MG63 (cell line): ENCODE results near the gene IMMP2L. TPM values are rescaled to one million over a fixed set of nuclear protein-coding genes. Genes with fewer than 3 reads are reported as not detected.
"Not testable (repeated sequence)": the region's sequence is repeated elsewhere in the genome, so short reads cannot be mapped to it uniquely, and the experiment has no call there.

Source experiments
- DNase-seq: peaks from one replicate; pipeline ENCODE4 v3.0.0-alpha.2; 2020
- H3K27me3 ChIP-seq: fragments of 250-450 bp; sonication (Bioruptor Pico); 2 replicates; pipeline ENCODE4 v1.5.1; 2020; ENCODE audit warnings: mild to moderate bottlenecking, moderate library complexity
- H3K36me3 ChIP-seq: fragments of 250-450 bp; sonication (Bioruptor Pico); 2 replicates; pipeline ENCODE4 v1.5.1; 2020; ENCODE audit warnings: mild to moderate bottlenecking, moderate library complexity
- H3K4me3 ChIP-seq: fragments of 250-450 bp; sonication (Bioruptor Pico); 2 replicates; pipeline ENCODE4 v1.5.1; 2020; ENCODE audit warnings: mild to moderate bottlenecking, moderate library complexity
- H3K9me3 ChIP-seq: fragments of 250-450 bp; sonication (Bioruptor Pico); 2 replicates; pipeline ENCODE4 v1.5.1; 2020; ENCODE audit warnings: mild to moderate bottlenecking, moderate library complexity
- total RNA-seq: library from RNA; depleted of rRNA; stranded (reverse); fragments of >200 nt; shearing (Covaris generic); gene quantifications from 2 replicates; pipeline ENCODE4 v1.2.3, GENCODE V29; 2014; ENCODE audit warnings: low replicate concordance

Gene IMMP2L
- total RNA-seq, 1 experiment from 2014 or later, result 8.8 TPM

DNA sequence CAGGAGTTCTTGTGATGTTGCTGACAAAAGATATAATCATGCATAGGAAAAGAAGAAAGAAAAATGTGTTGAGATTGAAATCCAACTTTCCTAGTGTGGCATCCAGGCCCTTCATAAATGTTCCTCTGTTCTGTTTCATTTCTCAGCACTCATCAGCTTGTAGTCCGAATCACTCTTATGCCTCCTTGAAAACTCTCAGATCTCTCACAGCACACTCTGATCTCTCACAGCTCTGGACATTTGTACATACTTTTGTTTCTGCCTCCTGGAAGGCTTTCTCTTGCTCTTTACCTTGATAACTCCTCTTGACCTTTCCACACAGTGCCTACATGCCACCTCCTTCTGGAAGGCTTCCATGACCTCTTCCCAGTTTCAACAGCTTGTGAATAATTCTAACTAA is 880.4 kb downstream of the IMMP2L start:
- no peaks in the 10 kb centered on the region for H3K36me3 ChIP-seq
- H3K27me3 ChIP-seq, result no peaks in the 10 kb centered on the region
- H3K4me3 ChIP-seq, result no peak overlapping the region
- DNase-seq, result no peak
- H3K9me3 ChIP-seq, result no peaks in the 10 kb centered on the region

GRCh38 chr7:110677405-110677804 is 884.9 kb downstream of the IMMP2L start:
- no peak for DNase-seq
- Histone ChIP-seq H3K4me3 (no peak overlapping the region), H3K9me3 (no peaks in the 10 kb centered on the region), H3K27me3 (no peaks in the 10 kb centered on the region), H3K36me3 (no peaks in the 10 kb centered on the region)

DNA sequence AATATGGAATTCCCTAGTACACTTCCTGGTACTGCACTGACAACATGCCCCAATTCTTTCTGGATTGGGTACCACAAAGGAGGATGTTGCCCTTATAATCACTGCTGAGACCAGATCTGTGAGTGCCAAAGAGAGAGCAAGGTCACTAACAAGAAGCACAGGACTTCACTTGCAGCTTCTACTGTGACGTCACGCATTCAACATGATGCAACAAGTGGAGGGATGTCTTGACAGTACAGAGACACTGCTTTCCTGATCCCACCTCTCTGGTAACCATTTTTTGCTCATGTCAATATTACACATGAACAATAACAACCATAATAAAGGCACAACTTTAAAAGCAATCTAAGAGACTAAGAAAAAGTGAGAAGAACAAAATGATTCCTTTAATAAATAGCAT is 885.5 kb downstream of the IMMP2L start:
- no peaks in the 10 kb centered on the region for H3K9me3 ChIP-seq
- no peak overlapping the region for H3K4me3 ChIP-seq
- H3K27me3 ChIP-seq, result no peaks in the 10 kb centered on the region
- H3K36me3 ChIP-seq, result no peaks in the 10 kb centered on the region
- no peak for DNase-seq

- Histone ChIP-seq H3K36me3 (no peaks in the 10 kb centered on the region), H3K27me3 (no peaks in the 10 kb centered on the region), H3K9me3 (no peaks in the 10 kb centered on the region), H3K4me3 (no peak overlapping the region)
- DNase-seq, result no peak
Observed at GRCh38 chr7:110675383-110676103, 886.7 kb downstream of the IMMP2L start.

DNA sequence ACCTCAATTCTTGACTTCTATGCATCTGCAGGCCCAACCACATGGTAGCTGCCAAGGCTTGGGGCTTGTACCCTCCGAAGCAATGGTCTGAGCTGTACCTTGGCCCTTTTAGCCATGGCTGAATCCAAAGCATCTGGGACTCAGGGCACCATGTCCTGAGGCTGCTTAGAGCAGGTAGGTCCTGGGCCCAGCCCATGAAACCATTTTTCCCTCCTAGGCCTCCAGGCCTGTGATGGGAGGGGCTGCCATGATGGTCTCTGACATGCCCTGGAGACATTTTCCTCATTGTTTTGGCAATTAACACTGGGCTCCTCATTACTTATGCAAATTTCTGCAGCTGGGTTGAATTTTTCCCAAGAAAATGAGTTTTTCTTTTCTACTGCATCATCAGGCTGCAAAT is 889.1 kb downstream of the IMMP2L start:
- Histone ChIP-seq H3K36me3 (no peaks in the 10 kb centered on the region), H3K9me3 (no peaks in the 10 kb centered on the region), H3K4me3 (no peak overlapping the region), H3K27me3 (no peaks in the 10 kb centered on the region)
- no peak for DNase-seq

DNA sequence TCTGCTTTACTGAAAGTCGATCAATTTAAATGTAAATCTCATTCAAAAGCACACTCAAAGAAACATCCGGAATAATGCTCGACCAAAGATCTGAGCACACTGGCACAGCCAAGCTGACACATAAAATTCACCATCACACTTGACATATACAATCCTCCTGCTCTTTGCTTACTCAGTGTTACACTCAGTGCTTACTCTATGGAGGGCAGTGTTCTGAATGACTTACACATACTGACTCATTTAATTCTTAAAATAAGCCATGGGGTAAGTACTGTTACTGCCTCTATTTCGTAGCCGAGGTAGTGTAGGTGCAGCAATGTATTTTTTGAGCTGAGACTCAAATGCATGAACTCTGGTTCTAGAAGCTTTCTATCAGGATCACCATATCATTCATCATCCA is 892.9 kb downstream of the IMMP2L start:
- Histone ChIP-seq H3K9me3 (no peaks in the 10 kb centered on the region), H3K27me3 (no peaks in the 10 kb centered on the region), H3K36me3 (no peaks in the 10 kb centered on the region), H3K4me3 (no peak overlapping the region)
- DNase-seq, result no peak

GRCh38 chr7:110664803-110665202 is 897.5 kb downstream of the IMMP2L start:
- H3K27me3 ChIP-seq, result no peaks in the 10 kb centered on the region
- H3K36me3 ChIP-seq, result no peaks in the 10 kb centered on the region
- no peak overlapping the region for H3K4me3 ChIP-seq
- DNase-seq, result no peak
- no peaks in the 10 kb centered on the region for H3K9me3 ChIP-seq

GRCh38 chr7:110660637-110661036 is 901.7 kb downstream of the IMMP2L start:
- H3K4me3 ChIP-seq, DNase-seq, H3K27me3 ChIP-seq, H3K9me3 ChIP-seq, H3K36me3 ChIP-seq: not testable (repeated sequence)

GRCh38 chr7:110650328-110650727 is 912.0 kb downstream of the IMMP2L start:
- Histone ChIP-seq H3K4me3 (no peak overlapping the region), H3K36me3 (no peaks in the 10 kb centered on the region), H3K9me3 (no peaks in the 10 kb centered on the region), H3K27me3 (no peaks in the 10 kb centered on the region)
- no peak for DNase-seq

DNA sequence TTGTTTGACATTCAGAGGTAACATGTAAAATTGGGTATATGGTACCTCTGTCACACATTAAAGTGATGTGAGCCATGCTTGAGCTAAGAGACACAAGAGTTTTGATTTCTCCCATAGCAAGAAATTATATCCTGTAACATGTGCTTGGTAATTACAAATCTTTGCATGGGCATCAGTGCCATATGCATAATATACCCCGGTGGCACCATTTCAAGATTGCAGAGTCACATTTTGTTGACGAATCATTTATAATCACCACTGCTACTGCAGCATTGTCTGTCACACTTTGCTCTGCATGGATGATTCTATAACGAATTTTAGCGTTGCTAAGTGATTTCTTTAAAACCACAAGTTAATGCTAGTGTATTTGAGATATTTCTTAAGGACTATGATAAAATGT is 915.0 kb downstream of the IMMP2L start:
- Histone ChIP-seq H3K4me3 (no peak overlapping the region), H3K27me3 (no peaks in the 10 kb centered on the region), H3K9me3 (no peaks in the 10 kb centered on the region), H3K36me3 (no peaks in the 10 kb centered on the region)
- DNase-seq, result no peak

DNA sequence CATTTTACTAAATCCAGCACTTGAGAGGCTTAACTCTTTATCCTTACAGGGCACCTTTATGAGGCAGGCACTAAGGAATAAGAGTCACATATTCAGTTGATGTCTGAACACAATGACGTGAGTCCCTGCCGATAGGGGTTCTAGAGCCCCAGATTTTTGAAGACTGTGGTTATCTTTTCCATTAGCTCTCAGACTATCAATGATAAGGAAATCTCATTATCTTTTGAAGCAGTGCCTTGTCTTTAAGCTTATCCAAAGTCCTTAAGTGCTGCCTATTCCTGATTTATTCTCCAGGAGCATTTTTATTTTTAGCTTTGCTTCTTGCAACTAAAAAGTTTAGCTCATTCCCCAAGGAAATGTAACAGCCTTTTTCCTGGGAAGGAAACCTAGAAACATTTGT is 915.5 kb downstream of the IMMP2L start:
- H3K9me3 ChIP-seq, result no peaks in the 10 kb centered on the region
- no peaks in the 10 kb centered on the region for H3K27me3 ChIP-seq
- no peak for DNase-seq
- H3K4me3 ChIP-seq, result no peak overlapping the region
- H3K36me3 ChIP-seq, result no peaks in the 10 kb centered on the region

DNA sequence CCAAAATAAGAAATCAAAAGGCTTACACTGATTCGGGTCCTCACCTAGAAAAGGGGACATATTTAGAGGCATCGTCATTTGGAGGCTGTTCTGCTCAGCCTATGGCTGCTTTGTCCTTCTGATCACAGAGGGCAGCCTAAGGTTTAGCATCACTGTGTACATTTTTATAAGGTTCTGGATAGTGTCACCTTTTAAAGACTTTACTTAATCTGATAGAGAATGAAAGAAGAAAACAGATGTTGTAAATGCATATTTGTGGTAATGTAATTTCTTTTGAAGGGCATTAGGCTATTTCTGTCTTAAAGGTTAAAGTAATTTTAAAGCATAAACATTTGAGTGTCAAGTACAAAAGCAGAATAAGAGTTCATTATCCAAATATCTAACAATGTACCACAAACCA is 916.7 kb downstream of the IMMP2L start:
- no peak overlapping the region for H3K4me3 ChIP-seq
- no peaks in the 10 kb centered on the region for H3K9me3 ChIP-seq
- no peaks in the 10 kb centered on the region for H3K36me3 ChIP-seq
- H3K27me3 ChIP-seq, result no peaks in the 10 kb centered on the region
- no peak for DNase-seq

- H3K9me3 ChIP-seq, result no peaks in the 10 kb centered on the region
- DNase-seq, result no peak
- no peak overlapping the region for H3K4me3 ChIP-seq
- no peaks in the 10 kb centered on the region for H3K27me3 ChIP-seq
- no peaks in the 10 kb centered on the region for H3K36me3 ChIP-seq
Observed at GRCh38 chr7:110645060-110645459, 917.2 kb downstream of the IMMP2L start.

GRCh38 chr7:110637252-110637651 is 925.0 kb downstream of the IMMP2L start:
- Histone ChIP-seq H3K4me3 (no peak overlapping the region), H3K27me3 (no peaks in the 10 kb centered on the region), H3K9me3 (no peaks in the 10 kb centered on the region), H3K36me3 (no peaks in the 10 kb centered on the region)
- DNase-seq, result no peak

- H3K9me3 ChIP-seq, result no peaks in the 10 kb centered on the region
- H3K27me3 ChIP-seq, result no peaks in the 10 kb centered on the region
- DNase-seq, result no peak
- no peaks in the 10 kb centered on the region for H3K36me3 ChIP-seq
- H3K4me3 ChIP-seq, result no peak overlapping the region
Observed at GRCh38 chr7:110633313-110633712, 929.0 kb downstream of the IMMP2L start.

GRCh38 chr7:110626414-110626813 is 935.9 kb downstream of the IMMP2L start:
- no peak for DNase-seq
- Histone ChIP-seq H3K36me3 (no peaks in the 10 kb centered on the region), H3K27me3 (no peaks in the 10 kb centered on the region), H3K4me3 (no peak overlapping the region), H3K9me3 (no peaks in the 10 kb centered on the region)

DNA sequence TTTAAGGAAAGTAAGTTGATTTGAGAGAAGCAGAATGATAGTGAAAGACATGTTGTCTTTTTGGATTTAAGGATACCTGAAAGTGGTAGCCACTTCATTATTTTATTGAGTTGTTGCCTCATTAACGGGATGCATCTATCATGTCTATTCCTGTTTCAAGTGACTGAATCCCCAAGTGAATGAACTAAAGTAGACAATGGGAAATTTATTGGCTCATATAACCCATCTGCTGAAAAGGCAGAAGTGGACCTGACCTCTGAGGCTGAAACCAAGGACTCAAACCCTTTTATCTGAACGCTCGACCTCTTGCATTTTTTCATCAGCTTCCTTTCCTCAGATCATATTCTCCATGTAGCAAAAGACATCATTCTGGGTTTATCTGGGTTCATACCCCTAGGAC is 937.0 kb downstream of the IMMP2L start:
- no peak for DNase-seq
- Histone ChIP-seq H3K36me3 (no peaks in the 10 kb centered on the region), H3K9me3 (no peaks in the 10 kb centered on the region), H3K4me3 (no peak overlapping the region), H3K27me3 (no peaks in the 10 kb centered on the region)

DNA sequence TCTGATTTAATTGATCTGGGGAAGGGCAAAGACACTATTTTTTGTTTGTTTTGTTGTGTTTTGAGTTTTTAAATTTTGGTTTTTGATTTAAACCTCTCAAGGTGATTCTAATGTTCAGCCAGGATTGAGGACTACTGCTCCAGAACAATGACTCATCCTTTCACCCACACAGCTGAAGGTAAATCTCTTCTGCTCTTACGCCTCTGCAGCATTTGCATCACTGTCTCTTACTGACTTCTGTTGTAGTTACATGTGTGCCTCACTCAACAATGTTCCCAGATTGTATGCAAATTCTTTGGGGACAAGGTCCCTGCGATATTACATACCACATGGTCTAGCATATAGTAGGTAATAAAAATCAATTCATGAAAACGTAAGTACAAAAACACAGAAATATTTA is 938.9 kb downstream of the IMMP2L start:
- H3K4me3 ChIP-seq, result no peak overlapping the region
- no peaks in the 10 kb centered on the region for H3K9me3 ChIP-seq
- no peak for DNase-seq
- H3K36me3 ChIP-seq, result no peaks in the 10 kb centered on the region
- H3K27me3 ChIP-seq, result no peaks in the 10 kb centered on the region

GRCh38 chr7:110621289-110621688 is 941.0 kb downstream of the IMMP2L start:
- Histone ChIP-seq H3K27me3 (no peaks in the 10 kb centered on the region), H3K36me3 (no peaks in the 10 kb centered on the region), H3K9me3 (no peaks in the 10 kb centered on the region), H3K4me3 (no peak overlapping the region)
- DNase-seq, result no peak
